NCI-H446 treated with DMSO at 0.1 percent for 48 hours (cell line): ENCODE measurements around the gene TMEM178A.
"Not testable (repeated sequence)": the region's sequence is repeated elsewhere in the genome, so short reads cannot be mapped to it uniquely, and the experiment has no call there.

Experiments used
- DNase-seq: peaks from one replicate; lab custom pipeline; 2025; lab: John Stamatoyannopoulos, UW

The TMEM178A gene

GRCh38 chr2:39715822-39716221 is 50.1 kb downstream of the TMEM178A start:
- no peak for DNase-seq

- DNase-seq, result no peak
These were observed 51.4 kb downstream of the TMEM178A start for GRCh38 chr2:39717067-39717466.

- DNase-seq, result no peak
These were observed 52.8 kb downstream of the TMEM178A start for GRCh38 chr2:39718483-39718882.

- peak; percentile 50 for DNase-seq
These were observed 53.6 kb downstream of the TMEM178A start for GRCh38 chr2:39719317-39719716.

GRCh38 chr2:39720970-39721369 is 55.3 kb downstream of the TMEM178A start:
- no peak for DNase-seq

GRCh38 chr2:39723497-39723896 is 57.8 kb downstream of the TMEM178A start:
- DNase-seq, result no peak

- DNase-seq, result no peak
These were observed 58.5 kb downstream of the TMEM178A start for GRCh38 chr2:39723946-39724827.

- DNase-seq, result no peak
These were observed 59.1 kb downstream of the TMEM178A start for GRCh38 chr2:39724828-39725144.

- DNase-seq, result no peak
These were observed 59.7 kb downstream of the TMEM178A start for GRCh38 chr2:39725401-39725800.

- DNase-seq, result not testable (repeated sequence)
These were observed 62.4 kb downstream of the TMEM178A start for GRCh38 chr2:39728085-39728484.

- DNase-seq, result no peak
These were observed 63.2 kb downstream of the TMEM178A start for GRCh38 chr2:39728941-39729351.

- DNase-seq, result no peak
These were observed 64.6 kb downstream of the TMEM178A start for GRCh38 chr2:39730276-39730675.

- no peak for DNase-seq
These were observed 65.1 kb downstream of the TMEM178A start for GRCh38 chr2:39730685-39731302.

- DNase-seq, result no peak
These were observed 65.8 kb downstream of the TMEM178A start for GRCh38 chr2:39731546-39731945.

- DNase-seq, result no peak
These were observed 66.8 kb downstream of the TMEM178A start for GRCh38 chr2:39732482-39732881.

GRCh38 chr2:39733070-39733674 is 67.5 kb downstream of the TMEM178A start:
- DNase-seq, result no peak

- DNase-seq, result no peak
These were observed 68.7 kb downstream of the TMEM178A start for GRCh38 chr2:39734445-39734844.

- no peak for DNase-seq
These were observed 69.9 kb downstream of the TMEM178A start for GRCh38 chr2:39735648-39736047.

GRCh38 chr2:39736640-39737039 is 70.9 kb downstream of the TMEM178A start:
- DNase-seq, result no peak

GRCh38 chr2:39737661-39738060 is 71.9 kb downstream of the TMEM178A start:
- no peak for DNase-seq

- DNase-seq, result no peak
These were observed 73.2 kb downstream of the TMEM178A start for GRCh38 chr2:39738936-39739335.

- no peak for DNase-seq
These were observed 73.7 kb downstream of the TMEM178A start for GRCh38 chr2:39739386-39739785.

- DNase-seq, result no peak
These were observed 76.2 kb downstream of the TMEM178A start for GRCh38 chr2:39741871-39742270.
